ENCODE results near the gene CYTH4. TPM values are rescaled to one million over a fixed set of nuclear protein-coding genes. Genes with fewer than 3 reads are reported as not detected.

The CYTH4 gene
- total RNA-seq, 1 experiment from 2014 or later: 3.8 TPM

- no TSS peak for BruUV-seq (replicated peaks)
- H3K9ac ChIP-seq (ENCODE audit: low read length): no peak overlapping the region
Observed at GRCh38 chr22:37240941-37241320, 41.4 kb upstream of the CYTH4 start.

More at GRCh38 chr22:37240941-37241320, 41.4 kb upstream of the CYTH4 start:
- no peak overlapping the region for H3K4me2 ChIP-seq (ENCODE audit: low read length)
- H3K4me3 ChIP-seq (replicated peaks in 1 of 2; ENCODE audit: low read depth in 1 of 2, low read length in 2 of 2): no peak overlapping the region
- no peaks in the 10 kb centered on the region for H3K9me3 ChIP-seq (ENCODE audit: control insufficient read depth in 1 of 2, insufficient read depth in 1 of 2, low read depth in 1 of 2, low read length in 2 of 2)
- ATAC-seq (no peak), DNase-seq (ENCODE audit: low read depth, low spot score) (no peak)
- intact Hi-C loops (cut with micrococcal nuclease): no loop called here
- POLR2A ChIA-PET: interaction anchor here (1.8 kb wide), 1 partner anchor 12 kb away, joined by 5 read pairs; no protein-coding TSS in a partner anchor
- H3K79me2 ChIP-seq (ENCODE audit: insufficient read depth, low read length): peaks cover 7% of the 10 kb centered on the region; the same call in 1 of the 2 replicates
- H3K27me3 ChIP-seq (ENCODE audit: insufficient read depth, low read length): no peaks in the 10 kb centered on the region
- no peaks in the 10 kb centered on the region for H4K20me1 ChIP-seq (ENCODE audit: insufficient read depth)
- CTCF ChIA-PET: no interaction called here
- H3K4me1 ChIP-seq (ENCODE audit: control insufficient read depth in 1 of 2, insufficient read depth in 2 of 2, low read length in 2 of 2): peaks cover 11 to 35% of the 10 kb centered on the region in 2 experiments
- H2AFZ ChIP-seq (ENCODE audit: low read depth, low read length, poor library complexity, severe bottlenecking): no peak overlapping the region
- no peak overlapping the region for H3K27ac ChIP-seq (ENCODE audit: low read depth, low read length)
- TF ChIP-seq CBX3 (IDR thresholded peaks at IDR 0.05; ENCODE audit: low read depth) (no peak), YY1 (IDR thresholded peaks at IDR 0.05; ENCODE audit: extremely low read depth, insufficient replicate concordance, low read depth, low read length) (no peak), SIN3A (IDR thresholded peaks at IDR 0.05; ENCODE audit: low read depth) (no peak), TCF7L2 (IDR thresholded peaks at IDR 0.05; ENCODE audit: borderline replicate concordance, extremely low read depth, insufficient read depth, insufficient read length) (no peak), SRF (IDR thresholded peaks at IDR 0.05; ENCODE audit: low read depth) (no peak), ZNF274 (IDR thresholded peaks at IDR 0.05; ENCODE audit: low read depth, low read length) (no peak), FOSL1 (IDR thresholded peaks at IDR 0.05; ENCODE audit: low read depth) (no peak), ZBTB33 (IDR thresholded peaks at IDR 0.05; ENCODE audit: extremely low read depth, insufficient replicate concordance, low read length) (no peak), CEBPB (IDR thresholded peaks at IDR 0.05; ENCODE audit: low read depth) (no peak), SP1 (IDR thresholded peaks at IDR 0.05; ENCODE audit: low read depth) (no peak), POLR2AphosphoS5 (IDR thresholded peaks at IDR 0.05; ENCODE audit: low read depth, low read length) (no peak), EZH2phosphoT487 (IDR thresholded peaks at IDR 0.05; ENCODE audit: borderline replicate concordance) (no peak), ZFX (IDR thresholded peaks at IDR 0.05) (no peak), EGR1 (IDR thresholded peaks at IDR 0.05; ENCODE audit: low read depth) (no peak), RAD21 (IDR thresholded peaks at IDR 0.05; ENCODE audit: low read depth) (no peak), POLR2A (IDR thresholded peaks at IDR 0.05; ENCODE audit: borderline replicate concordance, extremely low read depth, insufficient read depth, insufficient read length) (no peak), ATF3 (IDR thresholded peaks at IDR 0.05) (no peak), CTCF (IDR thresholded peaks at IDR 0.05 in 2 of 3, conservative IDR thresholded peaks at IDR 0.05 in 1 of 3; ENCODE audit: borderline replicate concordance in 1 of 3, insufficient read depth in 1 of 3, low read depth in 2 of 3, low read length in 2 of 3) (no peak)
- TF ChIP-seq, protein P1, sequence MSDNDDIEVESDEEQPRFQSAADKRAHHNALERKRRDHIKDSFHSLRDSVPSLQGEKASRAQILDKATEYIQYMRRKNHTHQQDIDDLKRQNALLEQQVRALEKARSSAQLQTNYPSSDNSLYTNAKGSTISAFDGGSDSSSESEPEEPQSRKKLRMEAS (IDR thresholded peaks at IDR 0.05): no peak
- TF ChIP-seq, protein P2, sequence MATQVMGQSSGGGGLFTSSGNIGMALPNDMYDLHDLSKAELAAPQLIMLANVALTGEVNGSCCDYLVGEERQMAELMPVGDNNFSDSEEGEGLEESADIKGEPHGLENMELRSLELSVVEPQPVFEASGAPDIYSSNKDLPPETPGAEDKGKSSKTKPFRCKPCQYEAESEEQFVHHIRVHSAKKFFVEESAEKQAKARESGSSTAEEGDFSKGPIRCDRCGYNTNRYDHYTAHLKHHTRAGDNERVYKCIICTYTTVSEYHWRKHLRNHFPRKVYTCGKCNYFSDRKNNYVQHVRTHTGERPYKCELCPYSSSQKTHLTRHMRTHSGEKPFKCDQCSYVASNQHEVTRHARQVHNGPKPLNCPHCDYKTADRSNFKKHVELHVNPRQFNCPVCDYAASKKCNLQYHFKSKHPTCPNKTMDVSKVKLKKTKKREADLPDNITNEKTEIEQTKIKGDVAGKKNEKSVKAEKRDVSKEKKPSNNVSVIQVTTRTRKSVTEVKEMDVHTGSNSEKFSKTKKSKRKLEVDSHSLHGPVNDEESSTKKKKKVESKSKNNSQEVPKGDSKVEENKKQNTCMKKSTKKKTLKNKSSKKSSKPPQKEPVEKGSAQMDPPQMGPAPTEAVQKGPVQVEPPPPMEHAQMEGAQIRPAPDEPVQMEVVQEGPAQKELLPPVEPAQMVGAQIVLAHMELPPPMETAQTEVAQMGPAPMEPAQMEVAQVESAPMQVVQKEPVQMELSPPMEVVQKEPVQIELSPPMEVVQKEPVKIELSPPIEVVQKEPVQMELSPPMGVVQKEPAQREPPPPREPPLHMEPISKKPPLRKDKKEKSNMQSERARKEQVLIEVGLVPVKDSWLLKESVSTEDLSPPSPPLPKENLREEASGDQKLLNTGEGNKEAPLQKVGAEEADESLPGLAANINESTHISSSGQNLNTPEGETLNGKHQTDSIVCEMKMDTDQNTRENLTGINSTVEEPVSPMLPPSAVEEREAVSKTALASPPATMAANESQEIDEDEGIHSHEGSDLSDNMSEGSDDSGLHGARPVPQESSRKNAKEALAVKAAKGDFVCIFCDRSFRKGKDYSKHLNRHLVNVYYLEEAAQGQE (IDR thresholded peaks at IDR 0.05; ENCODE audit: low read depth): no peak
- H3K36me3 ChIP-seq (ENCODE audit: control insufficient read depth in 1 of 2, insufficient read depth in 2 of 2, low read length in 2 of 2): no peaks in the 10 kb centered on the region
- no peaks in the 10 kb centered on the region for H3K9me2 ChIP-seq (ENCODE audit: insufficient read depth)
- RAD21 ChIA-PET (ENCODE audit: low non-redundant PET in 1 of 2, low total read pairs in 2 of 2, uncharacterized antibody in 2 of 2, unreplicated experiment in 2 of 2): no interaction called here

Measured in HCT116 (cell line).